NK-92 treated with Interleukin-12 subunit alpha and Interleukin-12 subunit beta, amount 100 ng/mL, for 24 hours (cell line): ENCODE data around the gene PON2.

Experiments
- DNase-seq: peaks from one replicate; lab custom pipeline; 2025; lab: John Stamatoyannopoulos, UW

PON2 gene

GRCh38 chr7:95444796-95445195 is 10.0 kb upstream of the PON2 start:
- DNase-seq, result no peak

GRCh38 chr7:95441042-95441823 is 6.4 kb upstream of the PON2 start:
- DNase-seq, result no peak

- no peak for DNase-seq
These were observed 5.7 kb upstream of the PON2 start for GRCh38 chr7:95440394-95441038.

- DNase-seq, result no peak
These were observed 1.6 kb upstream of the PON2 start for GRCh38 chr7:95436407-95436806.

GRCh38 chr7:95435422-95435780 is 573 bp upstream of the PON2 start:
- DNase-seq, result no peak

GRCh38 chr7:95433952-95434556 is 774 bp downstream of the PON2 start:
- DNase-seq, result no peak

- DNase-seq, result no peak
These were observed 1.7 kb downstream of the PON2 start for GRCh38 chr7:95433129-95433528.

- no peak for DNase-seq
These were observed 2.2 kb downstream of the PON2 start for GRCh38 chr7:95432606-95433005.

- no peak for DNase-seq
These were observed 4.0 kb downstream of the PON2 start for GRCh38 chr7:95430864-95431263.

- DNase-seq, result no peak
These were observed 5.4 kb downstream of the PON2 start for GRCh38 chr7:95429241-95429990.

GRCh38 chr7:95427914-95428516 is 6.8 kb downstream of the PON2 start:
- no peak for DNase-seq

GRCh38 chr7:95427166-95427565 is 7.7 kb downstream of the PON2 start:
- no peak for DNase-seq

- no peak for DNase-seq
These were observed 9.1 kb downstream of the PON2 start for GRCh38 chr7:95425694-95426093.

GRCh38 chr7:95424716-95425115 is 10.1 kb downstream of the PON2 start:
- no peak for DNase-seq

- DNase-seq, result no peak
These were observed 12.9 kb downstream of the PON2 start for GRCh38 chr7:95421847-95422444.

GRCh38 chr7:95421000-95421846 is 13.6 kb downstream of the PON2 start:
- DNase-seq, result no peak

- DNase-seq, result no peak
These were observed 22.8 kb downstream of the PON2 start for GRCh38 chr7:95412075-95412474.

- DNase-seq, result no peak
These were observed 23.2 kb downstream of the PON2 start for GRCh38 chr7:95411666-95412065.

GRCh38 chr7:95411036-95411435 is 23.8 kb downstream of the PON2 start:
- DNase-seq, result no peak

GRCh38 chr7:95407751-95408150 is 27.1 kb downstream of the PON2 start:
- DNase-seq, result no peak

GRCh38 chr7:95405800-95406199 is 29.0 kb downstream of the PON2 start:
- no peak for DNase-seq
